ENCODE results near the gene MICA.
"Not testable (repeated sequence)": the region's sequence is repeated elsewhere in the genome, so short reads cannot be mapped to it uniquely, and the experiment has no call there.

Gene MICA

GRCh38 chr6:31403283-31404060, at the start of gene MICA:
Gene MICA, plus strand, starts transcription at chr6:31403595. Its CDS starts 38 bp downstream, at chr6:31403633.
- DNase-seq (ENCODE audit: low read depth), result peak; percentile 63

GRCh38 chr6:31354158-31354863, 49.1 kb upstream of the MICA start:
- DNase-seq (ENCODE audit: low read depth), result no peak

GRCh38 chr6:31354864-31355582, 48.4 kb upstream of the MICA start:
- DNase-seq (ENCODE audit: low read depth), result no peak

GRCh38 chr6:31355583-31355948, 47.8 kb upstream of the MICA start:
- DNase-seq (ENCODE audit: low read depth), result no peak

GRCh38 chr6:31356216-31356945, 47.0 kb upstream of the MICA start:
- DNase-seq (ENCODE audit: low read depth), result no peak

GRCh38 chr6:31356946-31357466, 46.4 kb upstream of the MICA start, which contains the start of gene HLA-B:
Gene HLA-B, minus strand, starts transcription at chr6:31357179. Its CDS starts 21 bp downstream, at chr6:31357158.
- peak; percentile 64 for DNase-seq (ENCODE audit: low read depth)

- DNase-seq (ENCODE audit: low read depth), result no peak
These were observed 45.5 kb upstream of the MICA start for GRCh38 chr6:31357886-31358285.

- DNase-seq (ENCODE audit: low read depth), result no peak
These were observed 45.1 kb upstream of the MICA start for GRCh38 chr6:31358302-31358701.

- no peak for DNase-seq (ENCODE audit: low read depth)
These were observed 43.8 kb upstream of the MICA start for GRCh38 chr6:31359581-31359980.

- no peak for DNase-seq (ENCODE audit: low read depth)
These were observed 40.6 kb upstream of the MICA start for GRCh38 chr6:31362751-31363150.

- no peak for DNase-seq (ENCODE audit: low read depth)
These were observed 39.6 kb upstream of the MICA start for GRCh38 chr6:31363811-31364210.

GRCh38 chr6:31365864-31366263, 37.5 kb upstream of the MICA start:
- DNase-seq (ENCODE audit: low read depth), result no peak

GRCh38 chr6:31366693-31367470, 36.5 kb upstream of the MICA start:
- peak; percentile 85 for DNase-seq (ENCODE audit: low read depth)

GRCh38 chr6:31368461-31368860, 34.9 kb upstream of the MICA start:
- DNase-seq (ENCODE audit: low read depth), result no peak

GRCh38 chr6:31374118-31374517, 29.3 kb upstream of the MICA start:
- not testable (repeated sequence) for DNase-seq (ENCODE audit: low read depth)

GRCh38 chr6:31375699-31376098, 27.7 kb upstream of the MICA start:
- DNase-seq (ENCODE audit: low read depth), result no peak

GRCh38 chr6:31377029-31377428, 26.4 kb upstream of the MICA start:
- no peak for DNase-seq (ENCODE audit: low read depth)

GRCh38 chr6:31378062-31378720, 25.2 kb upstream of the MICA start:
- DNase-seq (ENCODE audit: low read depth), result no peak

- DNase-seq (ENCODE audit: low read depth), result no peak
These were observed 24.7 kb upstream of the MICA start for GRCh38 chr6:31378721-31379103.

- no peak for DNase-seq (ENCODE audit: low read depth)
These were observed 23.5 kb upstream of the MICA start for GRCh38 chr6:31379850-31380249.

- DNase-seq (ENCODE audit: low read depth), result no peak
These were observed 21.7 kb upstream of the MICA start for GRCh38 chr6:31381666-31382065.

All from activated T-cell treated with anti-CD3 and anti-CD28 coated beads for 24 hours (primary cell).